Measurements from ENCODE around the gene MC3R. TPM values are rescaled to one million over a fixed set of nuclear protein-coding genes. Genes with fewer than 3 reads are reported as not detected.

Gene MC3R
- total and polyA plus RNA-seq, 2 of the 8 experiments (the other 6 are each of a cell fraction or from before 2014, with no cell fraction given), result not detected

DNA sequence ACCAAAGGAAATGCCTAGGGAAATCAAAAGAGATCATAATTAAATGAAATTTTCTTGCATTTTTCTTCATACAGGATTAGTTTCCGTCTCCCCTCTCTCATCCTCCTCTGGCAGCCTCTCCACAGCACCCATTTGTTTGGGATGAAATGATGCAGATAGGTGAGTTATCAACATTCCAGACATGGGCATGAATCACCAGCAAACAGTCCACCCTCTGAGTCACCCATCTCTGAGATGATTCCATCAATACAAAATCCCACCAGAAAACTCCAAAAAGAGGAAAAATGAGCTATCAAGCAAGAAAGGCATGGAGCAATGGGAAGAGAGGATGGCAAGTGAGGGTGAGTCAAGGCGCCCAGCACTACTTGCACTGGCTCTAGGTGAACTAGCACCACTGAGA is 11.4 kb downstream of the MC3R start (continued):
- TF ChIP-seq, protein P1, sequence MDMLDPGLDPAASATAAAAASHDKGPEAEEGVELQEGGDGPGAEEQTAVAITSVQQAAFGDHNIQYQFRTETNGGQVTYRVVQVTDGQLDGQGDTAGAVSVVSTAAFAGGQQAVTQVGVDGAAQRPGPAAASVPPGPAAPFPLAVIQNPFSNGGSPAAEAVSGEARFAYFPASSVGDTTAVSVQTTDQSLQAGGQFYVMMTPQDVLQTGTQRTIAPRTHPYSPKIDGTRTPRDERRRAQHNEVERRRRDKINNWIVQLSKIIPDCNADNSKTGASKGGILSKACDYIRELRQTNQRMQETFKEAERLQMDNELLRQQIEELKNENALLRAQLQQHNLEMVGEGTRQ (IDR thresholded peaks at IDR 0.05; ENCODE audit: low read length), result no peak
- TF ChIP-seq CBX5 (IDR thresholded peaks at IDR 0.05; ENCODE audit: low read depth, low read length) (no peak), SAP30 (IDR thresholded peaks at IDR 0.05; ENCODE audit: insufficient read depth, insufficient replicate concordance, low read length) (no peak), ASH2L (IDR thresholded peaks at IDR 0.05; ENCODE audit: low read length) (no peak), ATF2 (IDR thresholded peaks at IDR 0.05; ENCODE audit: low read length) (no peak), SP2 (IDR thresholded peaks at IDR 0.05; ENCODE audit: low read length) (no peak), BCL11A (IDR thresholded peaks at IDR 0.05; ENCODE audit: low read depth in 2 of 2, low read length in 2 of 2) (no peak)
